GM18508 (cell line): ENCODE measurements around the gene HERC2.
"Not testable (repeated sequence)": the region's sequence is repeated elsewhere in the genome, so short reads cannot be mapped to it uniquely, and the experiment has no call there.

Source experiments
- ATAC-seq: cut with Tn5 transposase; IDR thresholded peaks from one replicate; pipeline ENCODE4 v1.9.1; 2021; ENCODE audit warnings: moderate number of reproducible peaks; ENCODE audit not compliant: insufficient read depth, unreplicated experiment

HERC2 gene, protein sequence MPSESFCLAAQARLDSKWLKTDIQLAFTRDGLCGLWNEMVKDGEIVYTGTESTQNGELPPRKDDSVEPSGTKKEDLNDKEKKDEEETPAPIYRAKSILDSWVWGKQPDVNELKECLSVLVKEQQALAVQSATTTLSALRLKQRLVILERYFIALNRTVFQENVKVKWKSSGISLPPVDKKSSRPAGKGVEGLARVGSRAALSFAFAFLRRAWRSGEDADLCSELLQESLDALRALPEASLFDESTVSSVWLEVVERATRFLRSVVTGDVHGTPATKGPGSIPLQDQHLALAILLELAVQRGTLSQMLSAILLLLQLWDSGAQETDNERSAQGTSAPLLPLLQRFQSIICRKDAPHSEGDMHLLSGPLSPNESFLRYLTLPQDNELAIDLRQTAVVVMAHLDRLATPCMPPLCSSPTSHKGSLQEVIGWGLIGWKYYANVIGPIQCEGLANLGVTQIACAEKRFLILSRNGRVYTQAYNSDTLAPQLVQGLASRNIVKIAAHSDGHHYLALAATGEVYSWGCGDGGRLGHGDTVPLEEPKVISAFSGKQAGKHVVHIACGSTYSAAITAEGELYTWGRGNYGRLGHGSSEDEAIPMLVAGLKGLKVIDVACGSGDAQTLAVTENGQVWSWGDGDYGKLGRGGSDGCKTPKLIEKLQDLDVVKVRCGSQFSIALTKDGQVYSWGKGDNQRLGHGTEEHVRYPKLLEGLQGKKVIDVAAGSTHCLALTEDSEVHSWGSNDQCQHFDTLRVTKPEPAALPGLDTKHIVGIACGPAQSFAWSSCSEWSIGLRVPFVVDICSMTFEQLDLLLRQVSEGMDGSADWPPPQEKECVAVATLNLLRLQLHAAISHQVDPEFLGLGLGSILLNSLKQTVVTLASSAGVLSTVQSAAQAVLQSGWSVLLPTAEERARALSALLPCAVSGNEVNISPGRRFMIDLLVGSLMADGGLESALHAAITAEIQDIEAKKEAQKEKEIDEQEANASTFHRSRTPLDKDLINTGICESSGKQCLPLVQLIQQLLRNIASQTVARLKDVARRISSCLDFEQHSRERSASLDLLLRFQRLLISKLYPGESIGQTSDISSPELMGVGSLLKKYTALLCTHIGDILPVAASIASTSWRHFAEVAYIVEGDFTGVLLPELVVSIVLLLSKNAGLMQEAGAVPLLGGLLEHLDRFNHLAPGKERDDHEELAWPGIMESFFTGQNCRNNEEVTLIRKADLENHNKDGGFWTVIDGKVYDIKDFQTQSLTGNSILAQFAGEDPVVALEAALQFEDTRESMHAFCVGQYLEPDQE (N-terminal part only)

GRCh38 chr15:28322129-28322588, at the start of gene HERC2:
Gene HERC2 (minus strand): TSS chr15:28322179. CDS start chr15:28321433, 746 bp downstream.
- ATAC-seq, result not testable (repeated sequence)

- not testable (repeated sequence) for ATAC-seq
Measured at GRCh38 chr15:28365502-28365901, 43.5 kb upstream of the HERC2 start.

GRCh38 chr15:28357984-28358383, 36.0 kb upstream of the HERC2 start, which contains the start of gene GOLGA6L24:
Gene GOLGA6L24 (minus strand): TSS chr15:28358084. CDS start chr15:28358023, 61 bp downstream.
- not testable (repeated sequence) for ATAC-seq

DNA sequence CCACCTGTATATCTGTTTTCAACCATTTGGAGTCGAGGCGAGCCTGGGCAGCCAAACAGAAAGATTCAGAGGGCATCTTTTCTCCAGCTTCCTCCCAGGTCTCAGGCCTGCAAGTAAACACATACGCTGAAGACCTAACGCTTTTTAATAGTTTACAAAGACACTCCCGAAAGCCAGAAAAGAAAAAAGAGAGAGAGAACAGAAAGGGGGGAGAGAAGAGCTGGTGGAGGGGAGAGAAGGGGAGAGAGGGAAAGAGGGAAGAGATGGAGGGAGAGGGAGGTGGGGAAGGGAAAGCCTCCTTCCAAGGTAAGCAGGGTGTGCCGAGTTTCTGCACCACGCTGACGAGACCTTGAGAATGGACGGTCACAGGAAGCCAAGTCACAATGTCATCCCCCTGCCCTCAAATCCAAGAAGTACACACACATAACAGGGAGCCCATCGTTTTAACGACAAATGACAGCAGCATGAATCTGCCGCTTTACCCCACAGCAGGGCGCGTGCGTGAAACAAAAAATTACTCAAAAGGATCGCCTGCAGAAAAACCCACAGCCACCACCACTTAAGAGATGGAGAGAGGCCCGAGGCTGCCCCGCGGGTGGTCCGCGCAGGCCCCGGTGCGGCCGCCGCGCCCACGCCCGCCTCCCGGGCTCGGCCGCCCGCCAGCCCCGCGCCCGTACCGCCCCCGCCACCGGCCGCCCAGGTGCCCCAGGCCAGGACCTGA, 461 bp downstream of the HERC2 start:
- not testable (repeated sequence) for ATAC-seq

GRCh38 chr15:28319725-28320124, 2.3 kb downstream of the HERC2 start:
- ATAC-seq, result not testable (repeated sequence)

DNA sequence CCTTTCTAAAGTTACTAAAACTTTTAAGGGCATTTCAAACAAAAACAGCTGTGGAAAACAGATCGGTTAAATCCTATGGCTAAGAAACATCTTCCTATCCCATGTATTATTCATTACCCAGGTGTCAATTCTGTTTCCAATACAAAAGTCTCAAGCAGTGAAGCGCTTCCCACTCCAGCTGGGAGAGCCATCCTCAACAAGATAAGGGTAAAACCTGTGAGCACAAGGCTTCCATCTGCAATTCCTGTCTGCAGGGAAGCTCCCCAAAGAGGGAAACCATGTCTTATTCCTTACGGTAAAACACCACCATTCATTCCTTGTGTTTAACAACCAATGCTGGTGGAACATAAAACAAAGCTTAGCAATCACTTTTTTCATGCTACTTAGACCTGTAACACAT, 3.2 kb downstream of the HERC2 start:
- not testable (repeated sequence) for ATAC-seq

- not testable (repeated sequence) for ATAC-seq
Measured at GRCh38 chr15:28318122-28318521, 3.9 kb downstream of the HERC2 start.

GRCh38 chr15:28316958-28317357, 5.0 kb downstream of the HERC2 start:
- ATAC-seq, result not testable (repeated sequence)

- ATAC-seq, result not testable (repeated sequence)
Measured at GRCh38 chr15:28310454-28310853, 11.5 kb downstream of the HERC2 start.

GRCh38 chr15:28308718-28309117, 13.3 kb downstream of the HERC2 start:
- ATAC-seq, result not testable (repeated sequence)

DNA sequence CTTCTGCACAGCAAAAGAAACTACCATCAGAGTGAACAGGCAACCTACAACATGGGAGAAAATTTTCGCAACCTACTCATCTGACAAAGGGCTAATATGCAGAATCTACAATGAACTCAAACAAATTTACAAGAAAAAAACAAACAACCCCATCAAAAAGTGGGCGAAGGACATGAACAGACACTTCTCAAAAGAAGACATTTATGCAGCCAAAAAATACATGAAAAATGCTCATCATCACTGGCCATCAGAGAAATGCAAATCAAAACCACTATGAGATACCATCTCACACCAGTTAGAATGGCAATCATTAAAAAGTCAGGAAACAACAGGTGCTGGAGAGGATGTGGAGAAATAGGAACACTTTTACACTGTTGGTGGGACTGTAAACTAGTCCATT, 16.3 kb downstream of the HERC2 start:
- ATAC-seq, result not testable (repeated sequence)

- ATAC-seq, result not testable (repeated sequence)
Measured at GRCh38 chr15:28297434-28297833, 24.5 kb downstream of the HERC2 start.

- ATAC-seq, result not testable (repeated sequence)
Measured at GRCh38 chr15:28296814-28297213, 25.2 kb downstream of the HERC2 start.

DNA sequence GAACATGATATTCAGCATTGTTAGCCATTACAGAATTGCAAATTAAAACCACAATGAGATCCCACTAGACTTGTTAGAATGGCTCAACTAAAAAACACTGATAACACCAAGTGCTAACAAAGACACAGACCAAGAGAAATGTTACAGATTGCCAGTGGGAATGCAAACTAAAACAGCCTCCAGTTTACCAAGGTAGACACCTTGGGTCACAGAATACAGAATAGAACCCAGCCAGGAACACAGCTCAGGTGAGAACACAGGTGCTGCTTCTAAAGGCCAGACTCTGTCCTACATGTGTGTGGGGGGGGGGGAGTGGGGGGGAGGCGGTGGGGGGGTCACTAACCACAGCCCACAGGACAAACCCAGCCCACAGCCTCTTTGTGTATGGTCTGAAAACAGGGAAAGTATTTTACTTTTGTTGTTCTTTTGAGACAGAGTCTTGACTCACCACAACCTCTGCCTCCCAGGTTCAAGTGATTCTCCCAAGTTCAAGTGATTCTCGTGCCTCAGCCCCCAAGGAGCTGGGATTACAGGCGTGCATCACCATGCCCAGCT, 26.9 kb downstream of the HERC2 start:
- not testable (repeated sequence) for ATAC-seq

DNA sequence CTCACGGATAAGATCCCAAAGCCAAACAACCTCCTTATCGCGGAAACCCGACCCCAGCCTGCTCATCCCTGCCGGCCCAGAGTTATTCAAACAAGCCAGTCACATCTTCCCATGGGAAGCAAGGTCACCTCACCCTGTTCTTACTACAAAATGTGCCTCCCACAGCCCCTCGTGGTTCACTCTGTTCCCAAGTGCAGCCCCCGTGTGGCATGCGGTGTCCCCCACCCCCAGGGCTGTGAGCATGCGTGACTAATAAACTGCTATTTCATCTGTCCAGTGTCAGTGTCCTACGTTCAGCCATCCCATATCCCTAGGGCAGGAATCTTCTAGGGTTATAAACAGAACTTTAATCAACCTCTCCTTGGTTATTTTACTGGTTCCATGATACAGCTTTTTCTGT, 27.4 kb downstream of the HERC2 start:
- not testable (repeated sequence) for ATAC-seq

DNA sequence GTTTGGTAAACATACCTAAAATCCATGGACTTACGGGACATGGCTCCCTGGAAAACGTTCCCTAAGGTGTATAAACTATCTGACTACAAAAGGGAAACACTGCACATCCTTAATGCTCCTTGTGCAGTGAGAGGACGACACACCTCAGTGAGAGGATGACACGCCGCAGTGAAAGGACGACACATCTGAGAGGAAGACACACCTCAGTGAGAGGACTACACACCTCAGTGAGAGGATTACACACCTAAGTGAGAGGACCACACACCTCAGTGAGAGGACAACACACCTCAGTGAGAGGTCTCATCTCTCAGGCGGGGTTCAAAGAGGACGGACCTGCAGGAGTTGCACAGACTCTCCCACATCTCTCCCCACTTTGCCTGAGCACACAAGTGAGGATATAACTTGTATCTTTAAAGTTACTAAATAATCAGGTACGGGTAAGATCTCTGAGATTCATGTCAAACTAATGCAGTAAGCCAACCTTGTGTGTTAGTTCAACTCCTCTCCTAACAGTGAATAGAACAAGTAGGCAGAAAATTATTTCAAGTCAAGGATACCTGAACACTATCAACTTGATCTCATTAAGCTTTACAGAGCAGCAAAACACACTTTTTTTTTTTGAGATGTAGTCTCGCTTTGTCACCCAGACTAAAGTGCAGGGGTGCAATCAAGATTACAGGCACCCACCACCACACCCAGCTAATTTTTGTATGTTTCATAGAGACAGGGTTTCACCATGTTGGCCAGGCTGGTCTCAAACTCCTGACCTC, 32.1 kb downstream of the HERC2 start:
- ATAC-seq, result no peak

DNA sequence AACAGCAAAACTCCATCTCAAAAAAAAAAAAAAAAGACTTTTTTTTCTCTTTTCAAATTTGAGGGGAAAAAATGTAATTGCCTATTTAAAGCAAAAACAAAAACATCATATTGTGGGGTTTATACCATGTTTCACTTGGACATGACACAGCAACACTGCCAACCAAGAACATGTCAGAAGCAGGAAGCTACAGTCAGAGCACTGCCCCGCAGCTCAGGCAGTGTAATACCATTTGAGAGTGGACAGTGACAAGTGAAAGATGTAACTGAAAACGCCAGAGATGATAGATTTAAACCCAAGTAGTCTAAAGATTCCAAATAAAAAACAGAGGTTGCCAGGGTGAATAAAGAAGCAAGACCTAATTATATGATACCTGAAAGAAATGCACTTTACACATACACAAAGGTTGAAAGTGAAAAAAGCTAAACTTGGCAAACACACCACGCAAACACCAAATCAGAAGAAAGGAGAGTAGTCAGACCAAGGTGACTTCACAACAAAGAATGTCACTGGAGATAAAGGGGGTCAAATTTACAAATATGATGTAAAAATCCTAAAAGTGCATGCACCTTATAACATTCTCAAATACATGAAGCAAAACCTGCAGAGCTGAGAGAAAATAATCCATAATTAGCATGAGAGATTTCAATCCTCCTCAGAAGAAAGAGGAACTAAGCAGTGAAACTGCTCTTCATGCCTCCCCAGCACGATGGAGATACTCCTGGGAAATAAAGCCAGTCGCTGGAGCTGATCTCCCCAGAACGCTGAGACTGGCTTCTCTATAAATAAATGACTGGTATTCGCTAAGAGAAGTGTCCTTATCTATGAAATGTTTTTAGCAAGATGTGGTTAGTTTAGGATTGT, 32.9 kb downstream of the HERC2 start:
- ATAC-seq, result not testable (repeated sequence)
